HepG2 (cell line): ENCODE data around the gene NCOA7. TPM values are rescaled to one million over a fixed set of nuclear protein-coding genes. Genes with fewer than 3 reads are reported as not detected.

Experiments used
- ARID3A ChIP-seq: IDR thresholded peaks from 2 replicates; pipeline ENCODE4 v1.6.1; 2012; ENCODE audit warnings: low read depth, low read length, improper control_type of control experiment
- ARID4A ChIP-seq: sonication (generic); formaldehyde crosslinking; IDR thresholded peaks from 2 replicates; pipeline ENCODE4 v1.5.0; 2020; ENCODE audit warnings: mild to moderate bottlenecking, missing genetic modification reagents, borderline replicate concordance
- DMAP1 ChIP-seq: IDR thresholded peaks from 2 replicates; pipeline ENCODE4 v1.6.1; 2016
- NR3C1 ChIP-seq: sonication (generic); formaldehyde crosslinking; IDR thresholded peaks from 2 replicates; pipeline ENCODE4 v1.4.0; 2020; ENCODE audit warnings: missing genetic modification reagents
- POLR2A ChIP-seq, 2 experiments: IDR thresholded peaks; 2 replicates each; pipeline ENCODE4 v1.6.1; 2011; ENCODE audit warnings: low read depth in 2 of 2, low read length in 2 of 2, mild to moderate bottlenecking in 1 of 2, moderate library complexity in 1 of 2; ENCODE audit not compliant: insufficient read depth in 1 of 2
- TCF7 ChIP-seq: sonication (generic); IDR thresholded peaks from 2 replicates; pipeline ENCODE4 v1.6.1; 2016; ENCODE audit warnings: antibody characterized with exemption, low read depth
- ZFP36L2 ChIP-seq: sonication (generic); formaldehyde crosslinking; IDR thresholded peaks from 2 replicates; pipeline ENCODE4 v1.4.0; 2020; ENCODE audit warnings: missing genetic modification reagents
- ZFYVE20 ChIP-seq: sonication (generic); formaldehyde crosslinking; IDR thresholded peaks from 2 replicates; pipeline ENCODE4 v1.8.0; 2023; ENCODE audit warnings: low read depth, mild to moderate bottlenecking, moderate library complexity, missing genetic modification reagents, borderline replicate concordance
- ZGPAT ChIP-seq: IDR thresholded peaks from 2 replicates; pipeline ENCODE4 v1.6.1; 2016; ENCODE audit warnings: mild to moderate bottlenecking
- ZNF687 ChIP-seq: sonication (generic); formaldehyde crosslinking; IDR thresholded peaks from 2 replicates; pipeline ENCODE4 v1.5.1; 2020; ENCODE audit warnings: mild to moderate bottlenecking, missing genetic modification reagents, moderate library complexity
- polyA plus RNA-seq, 8 experiments: library from polyadenylated mRNA; depleted of rRNA in 3 of 8; stranded (reverse) in 7 of 8; unstranded in 1 of 8; fragments of >200 nt; fragmentation: Illumina TruSeq in 4 of 8; extraction: Trizol in 4 of 8; gene quantifications; 2 replicates each; pipeline versions ENCODE4 v1.2.1 to v1.2.3, GENCODE V29; 2011 to 2016; ENCODE audit warnings: low read depth in 4 of 8, missing spikeins in 1 of 8, mixed read lengths in 1 of 8; ENCODE audit not compliant: insufficient read depth in 1 of 8
- total RNA-seq, 5 experiments: library from RNA; depleted of rRNA; stranded (reverse); fragments of >200 nt; fragmentation: Illumina TruSeq; extraction: Trizol; gene quantifications; 2 replicates each; pipeline ENCODE4 v1.2.3, GENCODE V29; 2016; ENCODE audit warnings: low read depth in 1 of 5

NCOA7 gene
- total and polyA plus RNA-seq, 2 of the 13 experiments (the other 11 are each of a cell fraction or from before 2014, with no cell fraction given), result 13.6 to 20.8 TPM

- TF ChIP-seq ZNF687 (CRISPR knock-in tag) (no peak), ARID3A (no peak), ZGPAT (CRISPR knock-in tag) (peak; percentile 59; the same call in 1 of the 2 replicates), DMAP1 (CRISPR knock-in tag) (no peak; the same call in 1 of the 2 replicates), ZFYVE20 (CRISPR knock-in tag) (no peak), POLR2A (IDR thresholded peaks at IDR 0.05; ENCODE audit: insufficient read depth in 1 of 2, low read depth in 2 of 2, low read length in 2 of 2) (no peak; a peak in 1 of 4 replicates), ZFP36L2 (CRISPR knock-in tag) (no peak), ARID4A (CRISPR knock-in tag) (no peak; the same call in 1 of the 2 replicates), NR3C1 (CRISPR knock-in tag) (no peak), TCF7 (no peak)
Observed at GRCh38 chr6:125791151-125791819, 525 bp downstream of the NCOA7 start (continued).
